ENCODE measurements around the gene OIP5. TPM values are rescaled to one million over a fixed set of nuclear protein-coding genes. Genes with fewer than 3 reads are reported as not detected.
A peak's percentile ranks its signal among the peaks of the same experiment; 100 is the strongest.

Gene OIP5
- total RNA-seq, 1 experiment from 2014 or later = 36.1 TPM

DNA sequence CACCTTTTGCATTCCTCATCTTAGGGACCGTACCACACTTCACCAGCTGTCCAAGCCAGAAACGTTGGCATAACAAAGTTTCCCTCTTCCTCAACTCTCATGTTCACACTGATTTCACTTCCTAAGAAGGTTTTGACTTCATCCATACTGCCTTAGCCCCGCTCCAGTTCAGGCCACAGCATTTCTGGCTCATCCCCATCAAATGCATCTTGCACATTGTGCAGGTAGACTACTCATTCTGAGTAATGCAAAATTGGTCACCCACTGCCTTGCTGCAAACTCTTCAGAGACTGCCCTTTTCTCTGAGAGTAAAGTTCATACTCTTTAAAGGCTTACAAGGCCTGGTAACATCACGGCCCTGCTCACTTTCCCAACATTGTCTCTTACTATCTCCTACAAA lies 9.1 kb upstream of the OIP5 start:
- no peaks in the 10 kb centered on the region for H3K27me3 ChIP-seq (replicated peaks; ENCODE audit: insufficient read depth, low read depth, low read length, poor library complexity)
- no peak for DNase-seq (ENCODE audit: low spot score)
- peaks cover 86% of the 10 kb centered on the region for H3K36me3 ChIP-seq (ENCODE audit: insufficient read depth, low read length, poor library complexity, severe bottlenecking)
- BruUV-seq (replicated peaks) = no TSS peak
- ChIA-PET CTCF (no interaction called here), POLR2A (ENCODE audit: low non-redundant PET) (no interaction called here)
- intact Hi-C loops (cut with micrococcal nuclease; ENCODE audit: unreplicated experiment) = no loop called here
- H3K27ac ChIP-seq (ENCODE audit: low read depth, low read length, poor library complexity, severe bottlenecking) = no peak overlapping the region
- H3K4me1 ChIP-seq (ENCODE audit: insufficient read depth, low read length, poor library complexity, severe bottlenecking) = peaks cover 7% of the 10 kb centered on the region
- no peak overlapping the region for H3K4me3 ChIP-seq (ENCODE audit: low read depth, low read length, poor library complexity, severe bottlenecking)
- no peaks in the 10 kb centered on the region for H3K9me3 ChIP-seq (ENCODE audit: low read depth, low read length, poor library complexity, severe bottlenecking)
- no peak for TF ChIP-seq EZH2 (IDR thresholded peaks at IDR 0.05; ENCODE audit: borderline replicate concordance, low read depth, low read length, poor library complexity, severe bottlenecking)
- TF ChIP-seq, protein P1, sequence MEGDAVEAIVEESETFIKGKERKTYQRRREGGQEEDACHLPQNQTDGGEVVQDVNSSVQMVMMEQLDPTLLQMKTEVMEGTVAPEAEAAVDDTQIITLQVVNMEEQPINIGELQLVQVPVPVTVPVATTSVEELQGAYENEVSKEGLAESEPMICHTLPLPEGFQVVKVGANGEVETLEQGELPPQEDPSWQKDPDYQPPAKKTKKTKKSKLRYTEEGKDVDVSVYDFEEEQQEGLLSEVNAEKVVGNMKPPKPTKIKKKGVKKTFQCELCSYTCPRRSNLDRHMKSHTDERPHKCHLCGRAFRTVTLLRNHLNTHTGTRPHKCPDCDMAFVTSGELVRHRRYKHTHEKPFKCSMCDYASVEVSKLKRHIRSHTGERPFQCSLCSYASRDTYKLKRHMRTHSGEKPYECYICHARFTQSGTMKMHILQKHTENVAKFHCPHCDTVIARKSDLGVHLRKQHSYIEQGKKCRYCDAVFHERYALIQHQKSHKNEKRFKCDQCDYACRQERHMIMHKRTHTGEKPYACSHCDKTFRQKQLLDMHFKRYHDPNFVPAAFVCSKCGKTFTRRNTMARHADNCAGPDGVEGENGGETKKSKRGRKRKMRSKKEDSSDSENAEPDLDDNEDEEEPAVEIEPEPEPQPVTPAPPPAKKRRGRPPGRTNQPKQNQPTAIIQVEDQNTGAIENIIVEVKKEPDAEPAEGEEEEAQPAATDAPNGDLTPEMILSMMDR (conservative IDR thresholded peaks at IDR 0.05; ENCODE audit: low read depth, low read length) = no peak

DNA sequence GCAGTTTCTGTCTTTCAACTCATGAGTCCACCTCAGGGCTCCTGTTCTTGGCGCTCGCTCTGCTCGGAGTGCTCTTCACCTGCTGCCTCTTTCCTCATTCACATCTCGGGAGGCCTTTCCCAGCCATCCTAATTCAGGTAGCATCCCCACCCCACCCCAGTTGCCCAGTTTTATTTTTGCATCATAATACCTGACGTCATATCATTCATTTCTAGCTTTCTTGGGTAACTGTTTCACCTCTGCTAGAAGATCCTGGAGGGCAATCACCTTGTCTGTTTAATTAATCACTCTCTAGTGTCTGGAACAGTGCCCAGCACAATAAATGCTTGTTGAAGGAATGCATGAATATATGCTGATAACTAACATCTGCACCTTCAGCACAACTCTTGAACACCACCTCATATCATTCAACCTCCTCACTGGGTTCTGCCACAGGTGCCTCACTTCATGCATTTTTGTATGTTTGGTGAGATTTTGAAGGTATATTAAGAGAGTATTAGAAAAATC lies 7.9 kb upstream of the OIP5 start:
- ChIA-PET POLR2A (ENCODE audit: low non-redundant PET) (no interaction called here), CTCF (no interaction called here)
- TF ChIP-seq, protein P1 (conservative IDR thresholded peaks at IDR 0.05; ENCODE audit: low read depth, low read length) = no peak
- no peak for TF ChIP-seq EZH2 (IDR thresholded peaks at IDR 0.05; ENCODE audit: borderline replicate concordance, low read depth, low read length, poor library complexity, severe bottlenecking)
- DNase-seq (ENCODE audit: low spot score) = no peak
- Histone ChIP-seq H3K9me3 (ENCODE audit: low read depth, low read length, poor library complexity, severe bottlenecking) (no peaks in the 10 kb centered on the region), H3K4me1 (ENCODE audit: insufficient read depth, low read length, poor library complexity, severe bottlenecking) (peaks cover 7% of the 10 kb centered on the region), H3K27me3 (replicated peaks; ENCODE audit: insufficient read depth, low read depth, low read length, poor library complexity) (no peaks in the 10 kb centered on the region), H3K36me3 (ENCODE audit: insufficient read depth, low read length, poor library complexity, severe bottlenecking) (peaks cover 76% of the 10 kb centered on the region), H3K27ac (ENCODE audit: low read depth, low read length, poor library complexity, severe bottlenecking) (no peak overlapping the region), H3K4me3 (ENCODE audit: low read depth, low read length, poor library complexity, severe bottlenecking) (no peak overlapping the region)
- BruUV-seq (replicated peaks) = no TSS peak
- intact Hi-C loops (cut with micrococcal nuclease; ENCODE audit: unreplicated experiment) = no loop called here

DNA sequence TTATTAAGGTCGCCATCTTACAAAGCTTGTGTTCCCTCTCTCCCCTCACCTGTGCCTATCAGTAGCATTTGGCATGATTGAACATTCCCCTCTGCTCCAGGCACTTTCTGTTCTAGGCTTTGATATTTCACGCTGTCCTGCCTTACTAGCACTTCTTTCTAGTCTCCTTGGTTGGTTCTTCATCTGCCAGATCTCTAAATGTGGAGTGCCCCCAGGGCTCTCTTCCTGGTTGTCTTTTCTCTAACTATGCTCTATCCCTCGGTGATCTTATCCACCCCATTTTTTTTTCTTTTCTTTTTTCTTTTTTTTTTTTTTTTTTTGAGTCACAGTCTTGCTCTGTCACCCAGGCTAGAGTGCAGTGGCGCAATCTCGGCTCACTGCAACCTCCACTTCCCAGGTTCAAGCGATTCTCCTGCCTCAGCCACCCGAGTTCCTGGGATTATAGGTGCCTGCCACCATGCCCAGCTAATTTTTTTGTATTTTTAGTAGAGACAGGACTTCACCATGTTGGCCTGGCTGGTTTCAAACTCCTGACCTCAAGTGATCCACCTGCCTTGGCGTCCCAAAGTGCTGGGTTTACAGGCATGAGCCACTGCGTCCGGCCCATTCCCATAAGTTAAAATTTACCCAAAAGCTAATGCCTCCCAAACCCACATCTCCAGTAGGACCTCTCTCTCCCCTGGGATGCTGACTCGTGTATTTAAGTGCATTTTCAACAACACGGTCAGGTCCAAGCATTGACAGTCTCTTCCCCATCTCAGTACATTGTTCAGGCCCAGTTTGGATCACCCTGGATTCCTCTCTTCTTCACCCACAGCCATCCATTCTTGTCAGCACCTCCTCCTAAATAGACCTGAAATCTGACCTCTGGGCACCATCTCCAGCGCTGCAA lies 5.5 kb upstream of the OIP5 start:
- Histone ChIP-seq H3K9me3 (ENCODE audit: low read depth, low read length, poor library complexity, severe bottlenecking) (no peaks in the 10 kb centered on the region), H3K36me3 (ENCODE audit: insufficient read depth, low read length, poor library complexity, severe bottlenecking) (peaks cover 53% of the 10 kb centered on the region), H3K27ac (ENCODE audit: low read depth, low read length, poor library complexity, severe bottlenecking) (peak overlapping the region; percentile 33), H3K4me1 (ENCODE audit: insufficient read depth, low read length, poor library complexity, severe bottlenecking) (peaks cover 7% of the 10 kb centered on the region), H3K4me3 (ENCODE audit: low read depth, low read length, poor library complexity, severe bottlenecking) (no peak overlapping the region), H3K27me3 (replicated peaks; ENCODE audit: insufficient read depth, low read depth, low read length, poor library complexity) (no peaks in the 10 kb centered on the region)
- no TSS peak for BruUV-seq (replicated peaks)
- TF ChIP-seq EZH2 (IDR thresholded peaks at IDR 0.05; ENCODE audit: borderline replicate concordance, low read depth, low read length, poor library complexity, severe bottlenecking) = no peak
- TF ChIP-seq, protein P1 (conservative IDR thresholded peaks at IDR 0.05; ENCODE audit: low read depth, low read length) = no peak
- DNase-seq (ENCODE audit: low spot score) = no peak
- ChIA-PET CTCF (no interaction called here), POLR2A (ENCODE audit: low non-redundant PET) (no interaction called here)
- intact Hi-C loops (cut with micrococcal nuclease; ENCODE audit: unreplicated experiment) = no loop called here
